ENCODE measurements around the gene LMLN.

DNA sequence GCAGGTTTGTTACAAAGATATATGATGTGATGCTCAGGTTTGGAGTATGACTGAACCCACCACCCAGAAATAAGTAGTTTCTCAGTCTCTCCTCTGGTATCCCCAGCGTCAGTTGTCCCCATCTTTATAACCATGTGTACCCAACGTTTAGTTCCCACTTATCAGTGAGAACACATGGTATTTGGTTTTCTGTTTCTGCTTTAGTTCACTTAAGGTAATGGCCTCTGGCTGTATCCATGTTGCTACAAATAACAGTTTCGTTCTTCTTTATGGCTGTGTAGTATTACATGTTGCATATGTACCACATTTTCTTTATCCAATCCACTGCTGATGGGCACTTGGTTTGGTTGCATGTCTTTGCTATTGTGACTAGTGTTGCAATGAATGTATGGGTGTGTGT is 132.3 kb downstream of the LMLN start:
- TF ChIP-seq CTCF (IDR thresholded peaks at IDR 0.05) (no peak), POLR2AphosphoS5 (IDR thresholded peaks at IDR 0.05) (no peak)
